ENCODE data around the gene NOS1.

Gene NOS1

GRCh38 chr12:117363953-117364486 lies 2.6 kb upstream of the NOS1 start:
- DNase-seq (ENCODE audit: low read depth) = no peak

GRCh38 chr12:117363056-117363662 lies 1.7 kb upstream of the NOS1 start:
- DNase-seq (ENCODE audit: low read depth) = no peak

GRCh38 chr12:117362391-117362790 lies 965 bp upstream of the NOS1 start:
- DNase-seq (ENCODE audit: low read depth) = no peak

DNA sequence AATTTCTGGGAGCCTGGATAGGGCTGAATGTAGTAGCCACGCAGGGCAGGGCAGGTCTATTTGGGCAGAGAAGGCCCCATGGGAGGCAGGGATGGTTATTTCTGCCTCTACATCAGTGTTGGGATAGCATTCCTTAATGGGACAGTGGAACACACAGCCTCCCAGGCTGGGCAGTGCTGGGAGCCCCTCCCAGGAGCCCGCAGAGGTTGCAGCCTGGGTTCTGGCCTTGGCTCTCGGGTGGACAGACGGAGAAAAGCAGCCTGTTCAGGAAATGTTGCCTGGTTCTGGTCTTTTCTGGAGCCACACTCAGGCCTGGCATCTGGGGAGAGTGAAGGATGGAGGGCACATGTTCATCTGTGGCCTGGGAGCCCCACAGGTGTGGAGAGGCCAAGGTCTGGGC lies 479 bp upstream of the NOS1 start:
- no peak for DNase-seq (ENCODE audit: low read depth)

- no peak for DNase-seq (ENCODE audit: low read depth)
Measured at GRCh38 chr12:117360551-117361346, 677 bp downstream of the NOS1 start.

DNA sequence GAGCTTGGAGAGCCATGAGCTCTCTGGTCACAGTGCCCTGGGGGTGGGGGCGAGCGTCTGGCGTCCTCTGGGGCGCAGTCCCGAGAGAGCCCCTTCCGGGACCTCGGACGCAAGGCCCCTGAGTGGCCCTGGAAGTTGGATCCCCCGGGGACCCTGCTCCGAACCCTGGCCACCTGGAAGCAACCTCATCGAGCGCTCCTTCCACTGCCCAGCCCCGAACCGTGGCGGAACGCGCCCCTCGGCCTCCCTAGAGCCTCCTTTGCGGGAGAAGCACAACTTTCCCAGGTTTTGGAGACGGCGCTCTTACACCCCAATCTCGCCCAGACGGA lies 1.2 kb downstream of the NOS1 start:
- no peak for DNase-seq (ENCODE audit: low read depth)

DNA sequence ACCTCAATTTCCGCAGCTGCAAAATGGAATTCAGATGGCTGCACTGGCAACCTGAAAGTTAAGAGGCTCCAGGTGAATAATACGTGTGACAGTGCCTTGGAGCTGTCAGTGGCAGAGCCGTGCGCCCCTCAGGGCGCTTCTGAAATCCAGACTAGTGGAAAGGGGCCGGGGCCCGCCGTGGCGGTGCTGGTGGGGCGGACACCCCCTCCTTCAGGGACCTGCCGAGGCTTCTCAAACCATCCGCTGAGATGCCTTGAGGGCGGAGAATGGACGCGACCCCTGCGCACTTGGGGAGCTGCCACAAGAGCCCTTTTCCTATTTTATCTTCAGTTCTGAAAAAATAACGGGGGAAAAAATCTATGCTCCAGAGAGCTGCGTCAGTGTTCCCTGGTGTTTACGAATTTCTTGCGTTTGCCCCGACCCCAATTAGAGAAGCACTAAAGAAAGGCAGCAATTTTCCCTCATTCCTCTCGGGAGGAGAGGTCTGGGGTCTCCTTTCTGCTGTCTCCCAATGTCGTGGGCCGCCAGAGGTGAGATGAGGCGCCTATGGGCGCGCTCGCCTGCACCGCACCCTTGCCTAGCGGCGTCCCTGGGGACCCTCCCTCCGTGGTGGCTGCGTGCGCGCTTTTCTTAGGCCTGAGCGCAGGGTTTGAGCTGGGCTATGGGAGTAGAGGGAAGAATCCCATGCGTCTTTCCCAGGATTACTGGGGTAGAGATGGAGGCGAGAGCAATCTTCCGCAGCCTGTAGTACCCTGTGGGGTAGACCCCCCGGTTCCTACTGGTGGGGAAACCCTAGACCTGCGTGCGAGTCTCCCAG lies 2.2 kb downstream of the NOS1 start:
- DNase-seq (ENCODE audit: low read depth) = no peak

DNA sequence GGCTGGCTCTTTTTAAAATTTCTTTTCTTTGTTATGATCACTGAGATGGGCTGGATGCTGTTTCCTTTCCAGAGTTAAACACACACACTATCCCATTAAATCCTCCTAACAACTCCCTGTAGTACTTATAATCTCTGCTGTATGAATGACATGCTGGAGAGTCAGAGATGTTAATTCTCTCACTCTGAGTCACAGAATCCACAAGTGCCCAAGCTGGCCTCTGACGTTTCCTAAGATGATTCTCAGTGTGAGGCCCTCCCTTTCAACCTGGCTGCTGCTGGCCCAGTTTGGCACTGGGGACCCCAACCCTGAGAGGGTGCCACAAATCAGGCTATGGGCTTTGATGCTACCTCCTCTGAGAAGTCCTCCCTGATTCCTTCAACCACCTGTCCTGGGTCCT lies 5.4 kb downstream of the NOS1 start:
- no peak for DNase-seq (ENCODE audit: low read depth)

- DNase-seq (ENCODE audit: low read depth) = no peak
Measured at GRCh38 chr12:117352883-117353282, 8.5 kb downstream of the NOS1 start.

DNA sequence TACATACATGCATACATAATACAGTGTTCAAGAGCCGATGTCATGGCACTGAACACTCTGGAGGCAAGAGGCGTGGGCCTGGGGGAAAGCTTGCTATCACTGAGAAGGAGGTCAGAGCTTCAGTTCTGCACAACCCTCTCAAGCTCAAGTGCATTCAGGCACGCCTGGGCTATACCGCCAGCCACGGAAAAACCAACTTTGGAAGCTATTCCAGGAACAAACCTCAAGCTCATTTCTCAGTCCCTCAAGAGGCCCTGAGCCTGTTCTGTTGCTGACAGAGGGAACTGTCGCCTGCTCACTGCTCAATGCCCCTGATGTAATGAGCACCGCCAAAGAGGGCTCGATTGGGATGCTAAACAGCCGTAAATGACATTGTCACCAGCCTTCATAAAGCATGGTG lies 9.2 kb downstream of the NOS1 start:
- DNase-seq (ENCODE audit: low read depth) = no peak

- no peak for DNase-seq (ENCODE audit: low read depth)
Measured at GRCh38 chr12:117350140-117350539, 11.3 kb downstream of the NOS1 start.

GRCh38 chr12:117347588-117347987 lies 13.8 kb downstream of the NOS1 start:
- DNase-seq (ENCODE audit: low read depth) = no peak

DNA sequence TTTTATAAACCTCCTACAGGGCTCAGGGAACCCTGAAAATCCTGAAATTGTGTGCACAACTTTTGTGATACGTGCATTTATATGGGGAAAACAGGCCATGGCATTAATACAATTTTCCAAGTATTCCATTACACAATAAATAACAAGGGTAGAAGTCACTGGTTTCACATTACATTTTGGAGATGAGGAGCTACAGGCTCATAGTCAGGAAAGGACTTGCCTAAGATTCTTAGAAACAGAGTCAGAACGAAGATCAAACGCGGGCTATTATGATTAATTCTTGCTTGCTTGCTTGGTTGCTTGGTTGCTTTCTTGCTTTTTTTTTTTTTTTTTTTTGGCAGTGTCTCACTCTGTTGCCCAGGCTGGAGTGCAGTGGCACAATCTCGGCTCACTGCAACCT lies 16.7 kb downstream of the NOS1 start:
- no peak for DNase-seq (ENCODE audit: low read depth)

- no peak for DNase-seq (ENCODE audit: low read depth)
Measured at GRCh38 chr12:117343849-117344248, 17.6 kb downstream of the NOS1 start.

DNA sequence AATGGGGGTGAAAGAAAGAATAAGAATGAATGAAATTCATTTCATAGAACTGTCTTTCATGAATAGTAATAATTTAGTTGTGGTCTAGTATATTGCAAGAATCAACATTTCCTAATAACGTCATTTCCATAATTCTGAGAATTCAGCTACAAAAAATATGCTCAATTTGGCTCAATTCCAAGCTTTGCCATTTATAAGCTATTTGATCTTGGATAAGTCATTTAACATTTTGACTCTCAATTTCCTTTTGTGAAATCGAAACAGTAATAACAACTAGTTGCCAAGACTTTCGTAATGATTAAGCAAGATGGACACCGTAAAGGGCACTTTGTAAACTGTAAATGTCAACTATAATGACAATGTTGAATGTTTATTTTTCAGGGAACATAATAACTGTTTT lies 18.1 kb downstream of the NOS1 start:
- DNase-seq (ENCODE audit: low read depth) = no peak

GRCh38 chr12:117342682-117343081 lies 18.7 kb downstream of the NOS1 start:
- DNase-seq (ENCODE audit: low read depth) = no peak

GRCh38 chr12:117342247-117342646 lies 19.2 kb downstream of the NOS1 start:
- no peak for DNase-seq (ENCODE audit: low read depth)

GRCh38 chr12:117339104-117339503 lies 22.3 kb downstream of the NOS1 start:
- DNase-seq (ENCODE audit: low read depth) = no peak

DNA sequence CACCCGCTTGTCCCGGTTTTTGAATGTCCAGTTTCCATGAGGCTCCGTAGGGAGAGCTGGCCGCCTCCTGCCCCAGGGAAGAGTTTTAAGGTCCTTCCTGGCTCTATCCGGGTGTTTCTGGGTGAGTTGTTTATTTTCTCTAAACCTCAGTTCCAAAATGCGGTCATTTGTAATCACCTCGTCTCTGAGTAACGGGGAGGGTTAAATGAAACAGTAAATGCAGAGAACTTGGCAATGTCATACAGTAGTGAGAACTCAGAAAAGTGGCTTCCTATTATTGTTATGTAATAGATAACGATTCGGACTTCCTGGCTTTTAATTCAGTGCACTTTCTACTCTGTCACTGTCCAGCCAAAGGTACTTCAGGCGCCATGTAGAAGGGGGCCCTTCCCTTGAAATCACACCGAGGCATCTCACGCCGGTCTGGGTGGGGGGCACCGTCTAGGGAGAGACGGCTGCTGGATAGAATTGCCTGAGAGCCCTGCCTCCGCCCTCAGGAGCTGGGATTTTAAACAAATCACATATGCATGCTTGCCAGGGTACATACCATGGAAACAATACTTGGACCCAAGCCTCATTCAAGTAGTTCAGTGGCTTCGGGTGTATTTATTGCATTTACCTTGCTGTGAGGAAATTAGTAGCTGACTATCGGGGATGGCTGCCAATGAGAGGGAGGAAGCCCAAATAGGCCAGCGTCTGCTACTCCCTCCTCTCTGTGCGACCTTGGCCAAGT lies 26.4 kb downstream of the NOS1 start:
- no peak for DNase-seq (ENCODE audit: low read depth)

- no peak for DNase-seq (ENCODE audit: low read depth)
Measured at GRCh38 chr12:117334051-117334450, 27.4 kb downstream of the NOS1 start.

DNA sequence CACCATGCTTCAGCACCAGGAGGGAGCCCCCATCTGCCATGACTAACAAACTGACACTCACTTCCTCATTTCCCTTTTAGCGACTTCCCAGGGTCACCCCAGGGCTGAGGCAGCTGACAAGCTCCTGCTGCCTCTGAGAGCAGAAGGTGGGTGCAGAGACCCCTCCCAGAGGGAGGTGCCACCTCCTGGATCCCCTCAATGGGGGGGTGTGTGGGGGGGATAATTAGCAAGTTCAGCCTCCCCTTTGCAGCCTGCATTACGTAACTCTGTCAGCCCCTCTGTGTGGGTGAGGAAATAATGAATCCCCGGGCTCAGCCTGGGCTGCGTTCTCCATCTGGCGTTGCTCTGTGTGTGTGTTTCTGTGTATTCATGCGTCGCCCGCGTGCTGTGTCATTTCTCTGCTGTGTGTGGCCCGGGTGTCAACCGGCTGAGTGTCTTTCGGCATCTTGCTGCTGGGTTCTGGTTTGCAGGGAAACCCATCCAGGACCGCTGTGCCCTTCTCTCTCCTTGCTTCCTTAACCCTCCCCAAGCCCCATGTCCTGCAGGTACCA lies 28.0 kb downstream of the NOS1 start:
- DNase-seq (ENCODE audit: low read depth) = no peak

- no peak for DNase-seq (ENCODE audit: low read depth)
Measured at GRCh38 chr12:117331691-117332090, 29.7 kb downstream of the NOS1 start.
